Body of pancreas (tissue), 4 donors: ENCODE measurements around the gene PTPRN2.

Experiments used
- CTCF ChIP-seq, 7 experiments: fragments of 450-650 bp in 4 of 7; fragments of 200-600 bp in 3 of 7; sonication (generic) in 3 of 7; IDR thresholded peaks; one replicate each; pipeline ENCODE4 v1.5.1; 2016 to 2019; ENCODE audit warnings: antibody characterized with exemption in 7 of 7
- POLR2A ChIP-seq, 3 donors: fragments of 450-650 bp; IDR thresholded peaks; one replicate each; pipeline ENCODE4 v1.6.1; 2016; ENCODE audit warnings: antibody characterized with exemption in 3 of 3, mild to moderate bottlenecking in 2 of 3

- no peak for TF ChIP-seq POLR2A (IDR thresholded peaks at IDR 0.05)
- no peak for TF ChIP-seq CTCF (IDR thresholded peaks at IDR 0.05)
Observed at GRCh38 chr7:157850481-157851444, 736.9 kb downstream of the PTPRN2 start.
